RWPE1 (cell line): ENCODE measurements around the gene SYNE2.

Experiments used
- CTCF ChIA-PET: fragments of 350-600 bp; sonication (Branson Sonifier 250); formaldehyde crosslinking; extraction: SDS; loops from one replicate; lab custom pipeline; 2021; lab: Yijun Ruan, JAX
- POLR2A ChIA-PET: fragments of 400-600 bp; formaldehyde crosslinking; extraction: SDS; loops from one replicate; lab custom pipeline; 2020; ENCODE audit warnings: antibody characterized with exemption; ENCODE audit not compliant: low non-redundant PET; lab: Yijun Ruan, JAX
- DNase-seq: peaks from one replicate; pipeline ENCODE4 v3.0.0; 2012; ENCODE audit warnings: low spot score
- H3K27ac ChIP-seq: fragments of 450-650 bp; 2 replicates; pipeline ENCODE4 v1.5.1; 2017
- CTCF ChIP-seq: fragments of 450-650 bp; conservative IDR thresholded peaks from 2 replicates; pipeline ENCODE4 v1.5.1; 2017; ENCODE audit warnings: low read depth, mild to moderate bottlenecking

Gene SYNE2

GRCh38 chr14:64005822-64006221 is 153.0 kb downstream of the SYNE2 start:
- H3K27ac ChIP-seq = no peak overlapping the region
- ChIA-PET CTCF (no interaction called here), POLR2A (no interaction called here)
- no peak for DNase-seq
- TF ChIP-seq CTCF = no peak

- ChIA-PET POLR2A (no interaction called here), CTCF (no interaction called here)
- no peak for DNase-seq
- H3K27ac ChIP-seq = no peak overlapping the region
- no peak for TF ChIP-seq CTCF
These were observed 155.2 kb downstream of the SYNE2 start for GRCh38 chr14:64008016-64008415.

- DNase-seq = no peak
- ChIA-PET CTCF (interaction anchor here (0.6 to 1.0 kb wide), 2 partner anchors 212 to 495 kb away, joined by 5 to 6 read pairs; no protein-coding TSS in a partner anchor), POLR2A (interaction anchor here (0.7 kb wide), 1 partner anchor 139 kb away, joined by 6 read pairs; no protein-coding TSS in a partner anchor)
- no peak for TF ChIP-seq CTCF
- no peak overlapping the region for H3K27ac ChIP-seq
These were observed 159.2 kb downstream of the SYNE2 start for GRCh38 chr14:64012003-64012402.

- no peak for DNase-seq
- CTCF ChIA-PET = interaction anchor here (1.0 kb wide), 1 partner anchor 212 kb away, joined by 5 read pairs; no protein-coding TSS in a partner anchor
- no peak overlapping the region for H3K27ac ChIP-seq
- TF ChIP-seq CTCF = no peak
- POLR2A ChIA-PET = no interaction called here
These were observed 159.9 kb downstream of the SYNE2 start for GRCh38 chr14:64012720-64013119.

- no peak overlapping the region for H3K27ac ChIP-seq
- no peak for DNase-seq
- no peak for TF ChIP-seq CTCF
- ChIA-PET POLR2A (no interaction called here), CTCF (interaction anchor here (0.7 kb wide), 1 partner anchor 279 kb away, joined by 3 read pairs; no protein-coding TSS in a partner anchor)
These were observed 172.7 kb downstream of the SYNE2 start for GRCh38 chr14:64025479-64025878.

- CTCF ChIA-PET = interaction anchor here (1.4 kb wide), 1 partner anchor 16 kb away, joined by 3 read pairs; no protein-coding TSS in a partner anchor
- POLR2A ChIA-PET = no interaction called here
- DNase-seq = no peak
- H3K27ac ChIP-seq = no peak overlapping the region
- TF ChIP-seq CTCF = no peak
These were observed 173.8 kb downstream of the SYNE2 start for GRCh38 chr14:64026600-64026999.
